Heart left ventricle (tissue), 13 donors: ENCODE results near the gene UGT3A2.

Experiments
- CTCF ChIP-seq, 12 donors: fragments of 200-600 bp; sonication (generic) in 4 of 12; IDR thresholded peaks; one replicate each; pipeline versions ENCODE4 v1.5.0 to v1.8.0; 2018 to 2022; ENCODE audit warnings: antibody characterized with exemption in 12 of 12, mild to moderate bottlenecking in 5 of 12
- POLR2A ChIP-seq, 2 donors: fragments of 450-650 bp; IDR thresholded peaks; one replicate each; pipeline ENCODE4 v1.6.1; 2017; ENCODE audit warnings: antibody characterized with exemption in 2 of 2, mild to moderate bottlenecking in 2 of 2, moderate library complexity in 2 of 2
- donor health status: ischemic (EF 13 %, LVEDD 7.1; RV severe dilation, severe dysfunction).
- donor health status: DM: no; HTN: yes; CAD: no.
- donor health status: DM: no; HTN: no; CAD: no.
- donor health status: ischemic (EF 25% LVEDD 6.9; RV normal size, moderate dysfunction).
- donor health status: ischemic (EF 25% LVEDD 5.7; RV mildly dilated, moderate dysfunction).
- donor health status: ischemic (EF 35%, LVEDD 5.7; RV mildly dilated, moderate dysfunction).
- donor health status: nonischemic (EF 11% LVEDD 7.7; RV severe dilation, severe dysfunction).
- donor health status: DM: yes; HTN: yes; CAD: no.
- donor health status: PGD.
- donor health status: ischemic (EF 29% LVEDD 5.4; RV normal size, mild dysfunction).
- donor health status: nonischemic (EF 23%, LVEDD 6.1; RV moderate dilation, normal function).

GRCh38 chr5:36027711-36028110 is 39.0 kb downstream of the UGT3A2 start:
- no peak for TF ChIP-seq CTCF (IDR thresholded peaks at IDR 0.05)
- TF ChIP-seq POLR2A (IDR thresholded peaks at IDR 0.05) = no peak
